Esophagus squamous epithelium (tissue), 4 donors: ENCODE measurements around the gene MRM3.

Experiments
- CTCF ChIP-seq, 6 experiments: fragments of 450-650 bp in 4 of 6; fragments of 200-600 bp in 2 of 6; sonication (generic) in 2 of 6; IDR thresholded peaks; one replicate each; pipeline ENCODE4 v1.5.1; 2016 to 2019; ENCODE audit warnings: antibody characterized with exemption in 6 of 6, mild to moderate bottlenecking in 4 of 6, moderate library complexity in 4 of 6
- POLR2A ChIP-seq, 4 donors: fragments of 450-650 bp; IDR thresholded peaks; one replicate each; pipeline ENCODE4 v1.6.1; 2017; ENCODE audit warnings: antibody characterized with exemption in 4 of 4, mild to moderate bottlenecking in 4 of 4, moderate library complexity in 3 of 4

GRCh38 chr17:800446-801242 lies 18.5 kb downstream of the MRM3 start:
- TF ChIP-seq CTCF (IDR thresholded peaks at IDR 0.05) (no peak), POLR2A (IDR thresholded peaks at IDR 0.05) (no peak)
